Activated T-cell treated with anti-CD3 and anti-CD28 coated beads, Interleukin-2, amount 50 U/mL, for 72 hours (primary cell): Measurements from ENCODE around the gene LRRIQ1. TPM values are rescaled to one million over a fixed set of nuclear protein-coding genes. Genes with fewer than 3 reads are reported as not detected.

Experiments used
- ATAC-seq, 2 donors: fragments of 150-1000 bp; cut with Tn5 transposase; replicated peaks in 1 of 2; 2 replicates each; pipeline ENCODE4 v1.10.0; 2021; ENCODE audit warnings: moderate library complexity in 2 of 2, mild to moderate bottlenecking in 1 of 2
- DNase-seq, 2 donors: peaks; one replicate each; pipeline ENCODE4 v3.0.0; 2021 to 2022; ENCODE audit warnings: mixed read lengths in 1 of 2
- H3K27ac Mint-ChIP-seq: one replicate; pipeline ENCODE4 v1.8.0; 2022; ENCODE audit warnings: mild to moderate bottlenecking, moderate library complexity, mixed read lengths
- H3K27me3 Mint-ChIP-seq: one replicate; pipeline ENCODE4 v1.8.0; 2022; ENCODE audit warnings: low read depth, mixed read lengths
- H3K36me3 Mint-ChIP-seq, 2 donors: one replicate each; pipeline ENCODE4 v1.8.0; 2022; ENCODE audit warnings: mixed read lengths in 2 of 2, mild to moderate bottlenecking in 1 of 2; ENCODE audit not compliant: insufficient read depth in 2 of 2
- H3K4me1 Mint-ChIP-seq: one replicate; pipeline ENCODE4 v1.8.0; 2022; ENCODE audit warnings: low read depth, mixed read lengths
- H3K4me3 Mint-ChIP-seq, 2 donors: one replicate each; pipeline ENCODE4 v1.8.0; 2022; ENCODE audit warnings: mild to moderate bottlenecking in 2 of 2, mixed read lengths in 2 of 2, moderate library complexity in 2 of 2
- H3K9me3 Mint-ChIP-seq, 2 donors: one replicate each; pipeline ENCODE4 v1.8.0; 2022; ENCODE audit warnings: mixed read lengths in 2 of 2
- total RNA-seq, 2 donors: library from RNA; stranded (reverse); gene quantifications; one replicate each; pipeline ENCODE4 v1.2.3, GENCODE V29; 2022

LRRIQ1 gene
- total RNA-seq, 2 donors from 2014 or later, result not detected

DNA sequence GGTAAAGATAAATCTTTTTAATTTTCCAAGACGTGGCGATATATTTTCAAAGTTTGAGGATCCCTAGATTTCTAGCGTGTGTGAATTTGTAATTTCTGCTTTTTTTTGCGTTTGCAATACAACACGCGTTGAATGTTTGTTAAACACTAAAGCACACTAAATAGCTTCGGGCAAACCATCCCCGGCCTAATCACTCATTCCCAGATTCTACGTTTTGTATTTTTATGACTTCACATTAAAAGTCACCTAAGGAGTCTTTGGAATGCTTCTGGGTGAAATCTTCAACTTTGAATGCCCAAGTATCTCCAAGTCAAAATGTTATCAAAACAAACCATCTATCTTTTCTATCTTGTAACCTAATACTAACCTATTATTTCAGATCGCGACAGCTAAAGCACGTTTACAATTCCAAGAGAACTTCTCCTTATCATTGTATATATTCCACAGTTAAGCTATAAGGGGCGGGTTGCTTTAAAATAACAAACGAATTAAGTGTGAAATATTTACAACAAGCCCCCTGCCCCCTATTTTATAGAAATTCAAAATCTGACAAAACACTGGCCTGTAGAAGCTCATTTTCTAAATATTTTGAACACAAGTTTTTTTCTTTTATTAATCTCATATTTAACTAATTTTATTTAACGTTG lies 245.0 kb downstream of the LRRIQ1 start:
- peaks cover 0 to 2% of the 10 kb centered on the region in 2 donors for H3K9me3 Mint-ChIP-seq
- H3K4me3 Mint-ChIP-seq, result peak overlapping the region; percentile 70 to 73
- H3K27me3 Mint-ChIP-seq, result peaks cover 49% of the 10 kb centered on the region
- no peak overlapping the region for H3K27ac Mint-ChIP-seq
- ATAC-seq (no peak), DNase-seq (no peak)
- H3K36me3 Mint-ChIP-seq, result no peaks in the 10 kb centered on the region
- no peaks in the 10 kb centered on the region for H3K4me1 Mint-ChIP-seq

DNA sequence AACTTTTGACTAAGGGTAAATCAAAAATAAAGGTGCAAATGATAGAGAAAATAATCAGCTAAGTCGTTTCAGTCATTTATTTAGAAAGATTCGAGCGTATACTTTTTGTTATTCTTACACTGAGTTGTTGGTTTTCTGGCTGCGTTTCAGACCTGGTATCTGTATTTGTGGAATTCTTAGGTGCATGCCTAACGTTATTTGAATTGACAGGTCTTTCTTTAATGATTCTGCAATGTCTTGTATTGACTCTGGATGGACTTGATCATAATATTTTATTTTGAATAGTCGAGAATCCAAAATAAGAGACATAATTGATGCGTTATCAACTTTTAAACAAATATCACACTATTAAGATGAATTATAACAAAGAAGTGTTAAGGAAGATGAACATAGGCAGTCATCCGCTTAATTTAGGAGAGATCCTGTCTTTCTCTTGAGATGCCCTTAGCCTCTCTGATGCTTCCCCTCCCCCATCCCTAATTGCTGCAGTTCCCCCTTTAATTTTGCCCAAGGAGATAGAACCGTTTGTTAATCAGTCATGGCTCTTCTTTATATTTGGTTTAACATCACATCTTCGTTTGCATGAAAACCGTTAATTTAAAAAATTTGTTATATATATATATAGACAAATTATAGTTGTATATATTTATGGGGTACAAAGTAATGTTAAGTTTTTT lies 245.6 kb downstream of the LRRIQ1 start:
- DNase-seq, result no peak
- Mint-ChIP-seq H3K27me3 (peaks cover 44% of the 10 kb centered on the region), H3K4me3 (no peak overlapping the region)

DNA sequence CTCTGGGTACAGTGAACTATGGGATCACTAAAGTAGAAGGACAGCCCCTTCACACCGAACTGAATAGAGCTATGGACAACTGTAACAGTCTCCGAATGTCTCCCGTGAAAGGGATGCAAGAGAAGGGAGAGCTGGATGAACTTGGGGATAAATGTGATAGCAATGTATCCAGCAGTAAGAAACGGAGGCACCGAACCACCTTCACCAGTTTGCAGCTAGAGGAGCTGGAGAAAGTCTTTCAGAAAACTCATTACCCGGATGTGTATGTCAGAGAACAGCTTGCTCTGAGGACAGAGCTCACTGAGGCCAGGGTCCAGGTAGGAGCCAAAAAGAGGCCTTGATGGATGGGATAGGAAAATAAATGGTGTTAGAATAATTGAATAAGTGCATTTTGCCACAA lies 247.4 kb downstream of the LRRIQ1 start:
- Mint-ChIP-seq H3K27me3 (peaks cover 34% of the 10 kb centered on the region), H3K4me3 (no peak overlapping the region), H3K36me3 (no peaks in the 10 kb centered on the region), H3K9me3 (no peaks in the 10 kb centered on the region), H3K4me1 (no peaks in the 10 kb centered on the region), H3K27ac (no peak overlapping the region)
- DNase-seq, result no peak
- no peak for ATAC-seq

More for the DNA sequence above, 245.6 kb downstream of the LRRIQ1 start:
- no peaks in the 10 kb centered on the region for H3K36me3 Mint-ChIP-seq
- peaks cover 0 to 2% of the 10 kb centered on the region in 2 donors for H3K9me3 Mint-ChIP-seq
- H3K4me1 Mint-ChIP-seq, result no peaks in the 10 kb centered on the region
- no peak overlapping the region for H3K27ac Mint-ChIP-seq
- ATAC-seq, result no peak

Other genes with a start within 250 kb of the LRRIQ1 start
- under 1 TPM; 0.30 to 0.41 TPM for gene SLC6A15, start 123.6 kb upstream of the LRRIQ1 start, total RNA-seq
- not detected for gene TSPAN19, start 74 bp upstream of the LRRIQ1 start, total RNA-seq
- gene ALX1, start 243.9 kb downstream of the LRRIQ1 start, total RNA-seq, result not detected